NCI-H1048 (cell line): ENCODE measurements around the gene SORL1.
"Not testable (repeated sequence)": the region's sequence is repeated elsewhere in the genome, so short reads cannot be mapped to it uniquely, and the experiment has no call there.

Source experiments
- DNase-seq: peaks from one replicate; lab custom pipeline; 2025; lab: John Stamatoyannopoulos, UW

The SORL1 gene

GRCh38 chr11:121478226-121478894, 26.2 kb downstream of the SORL1 start:
- DNase-seq: no peak

- DNase-seq: no peak
Measured at GRCh38 chr11:121478895-121479697, 27.0 kb downstream of the SORL1 start.

- no peak for DNase-seq
Measured at GRCh38 chr11:121479698-121480238, 27.7 kb downstream of the SORL1 start.

GRCh38 chr11:121481484-121482230, 29.5 kb downstream of the SORL1 start:
- DNase-seq: not testable (repeated sequence)

GRCh38 chr11:121482231-121483129, 30.4 kb downstream of the SORL1 start:
- DNase-seq: no peak

GRCh38 chr11:121483805-121484480, 31.8 kb downstream of the SORL1 start:
- DNase-seq: no peak

- no peak for DNase-seq
Measured at GRCh38 chr11:121485216-121485615, 33.1 kb downstream of the SORL1 start.

- DNase-seq: no peak
Measured at GRCh38 chr11:121486054-121486453, 33.9 kb downstream of the SORL1 start.

GRCh38 chr11:121487191-121487590, 35.1 kb downstream of the SORL1 start:
- no peak for DNase-seq

- DNase-seq: no peak
Measured at GRCh38 chr11:121488170-121488569, 36.1 kb downstream of the SORL1 start.

GRCh38 chr11:121488641-121489040, 36.5 kb downstream of the SORL1 start:
- no peak for DNase-seq

- no peak for DNase-seq
Measured at GRCh38 chr11:121489823-121490222, 37.7 kb downstream of the SORL1 start.

GRCh38 chr11:121494355-121495099, 42.4 kb downstream of the SORL1 start:
- no peak for DNase-seq

GRCh38 chr11:121497176-121497998, 45.3 kb downstream of the SORL1 start:
- DNase-seq: no peak

- DNase-seq: no peak
Measured at GRCh38 chr11:121499405-121499804, 47.3 kb downstream of the SORL1 start.

- DNase-seq: no peak
Measured at GRCh38 chr11:121500275-121500674, 48.2 kb downstream of the SORL1 start.

- no peak for DNase-seq
Measured at GRCh38 chr11:121500717-121501116, 48.6 kb downstream of the SORL1 start.

- no peak for DNase-seq
Measured at GRCh38 chr11:121503051-121503450, 50.9 kb downstream of the SORL1 start.

- not testable (repeated sequence) for DNase-seq
Measured at GRCh38 chr11:121506237-121506636, 54.1 kb downstream of the SORL1 start.
